Endothelial cell of hepatic sinusoid (primary cell): Measurements from ENCODE around the gene APEX1.

Experiments used
- in situ Hi-C: cut with HindIII; loops from 2 replicates; pipeline ENCODE4 v1.10.0; 2017; ENCODE audit warnings: low sequenced_read_pairs

APEX1 gene

DNA sequence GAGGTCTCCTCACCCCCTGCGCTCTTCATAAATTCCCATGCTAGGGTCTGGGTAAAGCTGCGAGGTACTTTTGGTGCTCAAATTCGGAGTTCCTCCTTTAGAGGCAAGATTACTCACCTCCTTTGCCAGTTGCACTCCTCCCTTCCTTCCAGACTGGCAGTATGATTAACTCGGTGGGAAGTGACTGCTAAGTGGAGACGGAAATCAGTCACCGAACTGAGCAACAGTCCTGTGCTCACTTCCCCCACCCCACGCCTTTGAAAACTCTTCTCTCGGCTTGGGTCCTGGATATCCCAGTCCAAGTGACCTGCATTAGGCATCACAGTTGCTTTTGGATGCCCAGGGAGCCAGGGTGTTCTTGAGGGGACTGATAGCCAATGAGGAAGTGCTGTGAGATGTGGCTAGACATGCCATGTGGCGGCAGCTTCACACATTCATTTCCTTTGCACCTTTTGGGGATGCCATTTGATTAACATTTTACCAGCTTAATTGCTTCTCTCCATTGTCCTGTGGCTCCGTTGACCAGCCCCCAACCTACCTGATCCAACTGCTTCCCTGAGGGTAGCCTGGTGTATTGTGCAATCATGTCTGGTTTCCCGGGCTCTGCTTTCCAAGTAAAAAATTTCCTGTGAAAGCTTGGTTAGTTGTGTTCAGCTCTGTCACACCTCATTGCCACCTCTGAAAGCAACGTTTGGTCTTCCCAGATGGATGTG is 15.0 kb downstream of the APEX1 start:
- in situ Hi-C loops = loop anchor here (5.0 kb wide), 2 partner anchors 73 to 77 kb away; no protein-coding TSS in a partner anchor

DNA sequence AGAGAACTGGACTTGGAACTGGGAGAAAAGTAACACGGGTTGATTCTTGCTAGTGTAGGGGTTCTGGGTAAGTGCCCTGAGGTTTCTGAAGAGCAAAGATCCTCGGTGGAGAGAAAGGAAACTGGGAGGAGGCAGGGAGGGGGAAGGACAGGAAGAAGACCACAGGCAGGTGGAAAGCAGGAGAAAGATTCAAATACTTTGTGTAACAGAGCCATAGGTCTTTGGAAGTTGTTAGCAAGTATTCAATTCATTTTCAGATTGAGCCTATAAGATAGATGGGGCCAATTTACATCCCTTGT is 15.5 kb downstream of the APEX1 start:
- in situ Hi-C loops = loop anchor here (5.0 kb wide), 2 partner anchors 73 to 77 kb away; no protein-coding TSS in a partner anchor

DNA sequence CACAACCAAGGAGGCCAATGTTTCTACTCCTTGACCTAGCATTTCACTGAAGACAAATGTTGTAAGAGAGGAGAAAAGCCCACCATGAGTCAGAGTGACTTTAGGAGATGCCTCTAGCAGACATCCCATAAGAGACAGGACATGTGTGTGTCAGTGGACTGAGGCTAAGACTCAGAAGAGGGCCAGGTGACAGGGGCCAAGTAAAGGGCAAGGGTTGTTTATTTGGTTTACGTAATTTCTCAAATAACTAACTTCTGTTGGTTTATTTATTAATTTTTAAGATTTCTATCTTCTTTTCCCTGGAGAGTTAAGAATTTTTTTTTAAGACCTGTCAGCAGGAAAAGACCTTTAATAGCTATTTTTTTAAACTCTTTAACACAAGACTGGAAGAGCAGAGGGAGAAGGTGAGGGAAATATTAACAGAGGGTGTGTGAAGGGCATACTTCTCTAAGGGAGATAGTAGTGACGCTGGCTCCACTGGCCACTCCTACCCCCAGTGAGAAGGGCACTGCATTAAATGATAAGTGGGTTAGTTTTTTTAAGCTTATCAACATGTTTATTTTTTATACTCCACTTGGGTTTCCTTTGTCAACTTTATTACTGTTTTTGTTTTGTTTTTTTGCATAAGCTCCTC is 17.6 kb downstream of the APEX1 start:
- in situ Hi-C loops = loop anchor here (5.0 kb wide), 2 partner anchors 75 kb away; no protein-coding TSS in a partner anchor

DNA sequence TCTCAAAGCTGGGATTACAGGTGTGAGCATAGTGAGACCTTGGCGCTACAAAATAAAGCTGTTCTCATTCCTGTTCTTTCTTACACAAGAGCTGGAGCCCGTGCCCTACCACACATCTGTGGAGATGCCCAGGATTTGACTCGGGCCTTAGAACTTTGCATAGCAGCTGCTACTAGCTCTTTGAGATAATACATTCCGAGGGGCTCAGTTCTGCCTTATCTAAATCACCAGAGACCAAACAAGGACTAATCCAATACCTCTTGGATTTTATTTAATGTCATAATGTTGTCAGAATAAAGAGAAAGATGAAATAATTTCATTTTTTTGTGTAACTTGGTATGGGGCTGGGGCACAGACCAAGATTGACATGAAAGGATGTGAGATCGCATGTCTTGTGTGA is 21.8 kb downstream of the APEX1 start:
- in situ Hi-C loops = no loop called here

DNA sequence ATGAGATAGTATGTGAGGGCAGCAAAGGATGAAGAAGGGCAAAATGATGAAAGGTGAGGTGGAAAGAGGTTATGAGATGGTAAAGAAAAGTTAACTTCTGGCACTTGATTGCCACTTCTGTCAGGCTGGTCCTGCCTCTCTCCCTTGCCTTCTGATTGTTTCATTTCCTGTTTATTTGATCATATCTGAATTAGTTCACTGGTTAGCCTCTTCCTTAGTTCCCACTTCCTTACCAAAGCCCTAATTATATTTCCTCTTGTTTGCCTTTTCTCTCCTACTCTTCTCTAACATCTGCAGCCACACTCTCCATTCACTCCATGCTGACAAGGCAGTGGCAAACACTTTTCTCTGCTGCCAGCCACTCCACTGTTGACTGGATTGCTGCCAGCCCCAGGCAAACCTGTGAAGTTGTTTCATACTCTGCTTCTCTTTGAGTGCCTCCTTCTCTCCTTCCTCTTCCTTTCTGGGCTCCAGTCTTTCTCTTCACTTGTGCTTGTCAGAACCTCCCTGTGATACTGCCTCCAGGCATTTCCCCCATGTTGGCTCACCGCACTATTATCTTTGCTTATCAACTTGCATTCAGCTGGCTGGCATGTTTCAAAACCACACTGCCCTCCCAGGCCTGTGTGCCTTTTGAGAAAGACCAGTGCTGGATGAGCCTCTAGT is 22.3 kb downstream of the APEX1 start:
- in situ Hi-C loops = no loop called here

DNA sequence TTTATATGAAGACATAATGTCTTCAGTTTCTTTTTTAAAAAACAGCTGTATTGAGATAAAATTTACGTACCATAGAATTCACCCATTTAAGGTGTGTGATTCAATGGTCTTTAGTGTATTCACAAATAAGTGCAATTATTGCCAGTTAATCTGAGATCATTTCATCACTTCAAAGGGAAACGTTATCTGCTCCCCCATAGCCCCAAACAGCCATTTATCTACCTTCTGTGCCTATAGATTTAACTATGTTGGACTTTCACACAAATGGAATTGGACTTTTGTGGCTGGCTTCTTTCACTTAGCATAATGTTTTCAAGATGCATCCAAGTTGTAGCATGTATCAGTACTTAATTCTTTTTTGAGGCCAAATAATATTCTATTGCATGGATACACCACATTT is 23.9 kb downstream of the APEX1 start:
- in situ Hi-C loops = no loop called here

DNA sequence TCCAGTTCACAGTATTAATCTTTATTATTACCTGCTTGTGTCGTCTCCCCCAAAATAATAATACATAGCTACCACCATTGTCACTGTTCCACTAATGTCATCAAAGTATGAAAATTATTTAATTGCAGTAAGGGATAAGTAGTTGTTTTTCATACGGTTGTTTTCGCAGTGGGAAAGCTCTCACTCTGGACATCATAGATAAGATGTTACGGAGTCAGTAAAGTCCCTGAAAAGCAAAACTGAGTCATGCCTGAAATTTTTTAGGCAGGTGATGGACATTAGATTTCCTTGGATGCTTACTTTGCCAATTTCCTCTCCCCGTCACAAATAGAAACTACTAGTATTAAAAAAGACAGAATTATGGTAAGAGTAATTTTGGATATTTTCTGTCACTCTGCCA is 27.4 kb downstream of the APEX1 start:
- in situ Hi-C loops = no loop called here

DNA sequence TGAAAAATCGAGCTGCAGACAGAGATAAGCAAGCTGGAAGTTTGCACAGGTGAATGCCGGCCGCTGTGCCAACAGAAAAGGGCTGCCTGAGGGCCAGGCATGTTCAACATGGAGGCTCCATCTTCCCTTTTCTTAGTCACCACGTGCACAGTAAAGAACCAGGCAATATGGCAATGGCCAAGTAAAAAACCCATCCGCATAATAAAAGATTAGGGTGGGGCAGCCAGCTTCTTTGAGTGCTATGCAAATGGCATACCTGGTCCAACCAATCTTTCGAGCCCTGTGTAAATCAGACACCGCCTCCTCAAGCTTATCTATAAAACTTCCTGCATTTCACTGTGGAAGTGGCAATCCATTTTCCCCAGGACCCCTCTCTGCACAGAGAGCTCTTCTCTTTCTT is 30.9 kb downstream of the APEX1 start:
- in situ Hi-C loops = no loop called here

DNA sequence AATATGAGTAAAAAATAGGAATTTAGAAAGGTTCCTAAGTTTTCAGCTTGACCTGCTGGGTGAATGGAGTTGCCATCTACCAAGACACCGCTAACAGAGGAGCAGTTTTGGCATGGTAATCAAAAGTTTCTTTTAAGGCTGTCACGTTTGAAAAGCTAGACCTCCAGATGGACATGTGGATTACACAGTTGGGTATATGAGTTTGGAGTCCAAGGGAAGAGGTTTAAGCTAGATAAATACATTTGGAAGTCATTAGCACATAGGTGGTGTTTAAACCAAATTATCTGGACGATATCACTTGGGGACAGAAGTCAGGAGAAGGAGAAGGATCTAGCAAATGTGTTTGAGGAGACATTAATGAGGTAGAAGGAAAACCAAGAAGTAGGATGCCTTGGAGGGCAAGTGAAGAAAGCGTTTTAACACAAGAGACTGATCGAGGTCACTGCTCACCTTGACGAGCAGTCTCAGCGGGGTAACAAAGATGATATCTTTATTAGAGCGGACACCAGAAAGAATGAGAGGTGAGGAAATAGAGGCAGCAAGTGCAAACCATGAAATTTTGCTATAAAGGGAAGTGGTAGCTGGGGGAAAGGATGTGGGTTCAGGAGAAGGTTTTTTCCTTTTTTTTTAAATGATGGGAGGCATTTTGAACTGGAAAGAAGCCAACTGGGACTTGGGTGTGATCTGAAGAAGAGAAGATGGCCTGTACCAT is 31.8 kb downstream of the APEX1 start:
- in situ Hi-C loops = no loop called here

DNA sequence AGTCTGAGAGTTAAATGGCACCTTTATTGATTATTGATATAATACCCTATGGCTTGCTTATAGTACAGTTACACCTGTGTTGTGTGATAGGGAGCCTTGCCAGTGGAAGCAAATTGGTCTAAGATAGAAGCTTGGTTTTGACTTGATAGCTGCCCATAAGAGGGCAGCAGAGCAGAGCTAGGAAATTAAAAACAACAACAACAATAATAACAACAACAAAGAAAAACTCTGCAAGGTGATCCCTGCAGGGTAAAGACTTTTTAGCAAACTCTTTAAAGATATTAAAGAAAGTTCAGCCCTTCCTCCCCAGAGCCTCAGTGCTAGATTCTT is 32.3 kb downstream of the APEX1 start:
- in situ Hi-C loops = no loop called here

DNA sequence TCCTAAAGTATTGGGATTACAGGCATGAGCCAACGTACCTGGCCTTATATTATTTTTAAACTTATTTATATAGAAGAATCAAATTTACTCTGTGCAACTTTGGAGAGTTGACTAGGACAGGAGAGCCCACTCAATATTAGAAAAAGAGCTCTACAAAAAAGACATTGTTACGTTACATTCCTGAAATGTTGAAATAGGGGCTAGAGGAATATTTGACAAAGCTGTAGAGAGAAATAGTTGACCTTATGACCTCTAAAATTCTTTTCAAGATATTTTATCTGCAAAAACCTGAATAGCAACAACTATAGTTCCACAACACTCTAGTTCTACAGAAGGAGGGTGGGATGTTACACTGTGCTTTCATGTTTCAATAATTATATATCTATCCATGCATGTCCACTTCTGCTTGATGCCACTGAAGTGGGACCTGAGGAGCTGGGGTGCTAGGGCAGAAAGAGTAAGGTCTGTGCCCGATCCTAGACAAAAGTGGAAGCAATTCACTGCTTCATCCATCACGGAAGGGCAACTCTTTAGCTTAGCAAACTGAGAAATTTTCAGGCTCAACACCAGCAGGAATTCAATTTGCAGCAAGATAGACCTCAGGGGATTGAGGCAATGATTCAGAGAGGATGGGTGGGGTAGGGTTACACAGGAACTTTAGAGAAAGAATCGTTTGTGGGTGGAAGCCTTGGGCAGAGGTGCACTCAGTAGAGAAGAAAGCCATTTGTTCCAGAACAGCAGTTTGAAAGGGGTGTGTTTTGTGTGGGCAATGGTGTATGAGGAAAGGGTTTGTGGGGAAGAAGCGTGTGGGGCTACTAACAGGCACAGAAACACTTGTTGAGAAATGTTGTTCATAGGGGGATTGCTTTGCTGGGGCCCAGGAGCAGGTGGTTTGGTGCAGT is 34.3 kb downstream of the APEX1 start:
- in situ Hi-C loops = no loop called here

DNA sequence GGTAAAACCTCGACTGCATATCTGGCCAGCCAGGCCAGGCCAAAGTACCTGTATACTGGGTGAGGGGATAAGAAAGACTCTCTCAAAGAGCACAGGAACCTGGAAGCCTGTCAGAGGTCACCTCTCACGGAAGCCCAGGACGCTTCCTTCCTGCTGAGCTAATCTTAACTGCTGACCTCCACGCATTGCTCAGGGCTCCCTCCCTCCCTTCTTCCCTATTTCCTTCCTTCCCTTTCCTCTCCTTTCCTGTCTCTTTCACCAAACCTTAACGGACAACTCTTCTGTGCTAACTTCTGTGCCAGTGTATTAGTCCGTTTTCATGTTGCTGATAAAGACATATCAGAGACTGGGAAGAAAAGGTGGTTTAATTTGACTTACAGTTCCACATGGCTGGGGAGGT is 35.5 kb downstream of the APEX1 start:
- in situ Hi-C loops = no loop called here

DNA sequence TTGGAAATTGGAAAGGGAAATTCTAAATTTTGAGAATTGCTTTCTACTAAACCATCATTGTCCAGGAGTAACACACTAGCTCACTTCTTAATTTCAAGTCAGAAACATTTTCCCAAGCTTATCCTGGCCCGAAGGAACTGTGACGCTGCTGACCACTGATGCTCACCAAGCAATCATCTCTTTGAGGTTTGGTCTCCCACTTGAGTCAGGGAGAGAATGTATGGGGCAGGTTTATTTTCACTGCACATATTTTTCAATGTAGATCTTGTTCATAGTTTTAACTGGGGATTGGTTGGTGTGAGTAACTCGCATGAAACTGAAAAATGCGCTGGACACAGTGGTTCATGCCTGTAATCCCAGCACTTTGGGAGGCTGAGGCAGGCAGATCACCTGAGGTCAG is 37.5 kb downstream of the APEX1 start:
- in situ Hi-C loops = no loop called here

DNA sequence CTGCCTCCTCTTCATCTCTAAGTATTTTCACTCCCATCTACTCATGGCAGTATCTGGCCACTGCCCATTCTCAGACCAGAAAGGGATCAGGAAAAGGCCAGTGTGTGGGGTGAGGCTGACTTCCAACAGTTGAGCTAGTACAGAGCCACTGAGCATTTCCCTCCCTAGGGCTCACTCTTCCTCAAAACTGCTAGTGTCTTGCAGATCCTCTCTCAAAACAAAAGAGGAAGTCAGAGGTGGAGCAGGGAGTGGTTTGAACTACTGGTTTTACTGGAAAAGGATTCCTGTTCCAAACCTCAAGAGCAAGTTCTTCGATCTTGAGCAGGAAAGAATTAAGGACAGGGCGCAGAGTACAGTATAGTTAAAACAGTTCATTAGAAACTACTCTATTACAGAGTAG is 38.6 kb downstream of the APEX1 start:
- in situ Hi-C loops = no loop called here

DNA sequence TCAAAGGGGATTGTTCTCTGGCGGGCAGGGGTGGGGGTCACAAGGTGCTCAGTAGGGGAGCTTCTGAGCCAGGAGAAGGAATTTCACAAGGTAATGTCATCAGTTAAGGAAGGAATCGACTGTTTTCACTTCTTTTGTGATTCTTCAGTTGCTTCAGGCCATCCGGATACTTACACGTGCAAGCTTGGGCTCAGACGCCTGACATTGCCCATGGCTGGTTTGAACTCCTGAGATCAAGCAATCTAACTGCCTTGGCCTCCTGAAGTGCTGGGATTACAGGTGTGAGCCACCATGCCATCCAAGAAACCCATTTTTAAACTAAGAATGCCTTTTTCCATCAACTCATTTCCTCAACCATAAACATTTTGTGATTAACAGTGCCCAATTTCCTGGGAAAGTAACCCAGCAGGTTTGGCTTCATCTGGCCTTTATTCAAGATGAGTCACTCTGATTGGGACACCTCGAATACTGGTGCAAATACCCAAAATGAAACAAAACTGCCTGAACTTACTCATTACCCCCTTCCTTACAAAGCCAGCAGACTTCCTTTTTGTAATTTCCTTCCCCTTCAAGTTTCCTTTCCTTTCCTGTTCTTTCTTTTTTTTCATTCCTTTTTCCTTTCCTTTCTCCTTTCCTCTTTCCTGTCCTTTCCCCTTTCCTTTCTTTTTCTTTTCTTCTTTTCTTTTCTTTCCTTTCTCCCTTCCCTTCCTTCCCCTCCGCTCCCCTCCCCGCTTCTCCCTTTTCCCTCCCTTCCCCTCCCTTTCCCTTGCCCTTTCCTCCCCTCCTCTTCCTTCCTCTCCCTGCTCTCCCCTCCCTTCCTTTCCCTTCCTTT is 40.1 kb downstream of the APEX1 start:
- in situ Hi-C loops = no loop called here

DNA sequence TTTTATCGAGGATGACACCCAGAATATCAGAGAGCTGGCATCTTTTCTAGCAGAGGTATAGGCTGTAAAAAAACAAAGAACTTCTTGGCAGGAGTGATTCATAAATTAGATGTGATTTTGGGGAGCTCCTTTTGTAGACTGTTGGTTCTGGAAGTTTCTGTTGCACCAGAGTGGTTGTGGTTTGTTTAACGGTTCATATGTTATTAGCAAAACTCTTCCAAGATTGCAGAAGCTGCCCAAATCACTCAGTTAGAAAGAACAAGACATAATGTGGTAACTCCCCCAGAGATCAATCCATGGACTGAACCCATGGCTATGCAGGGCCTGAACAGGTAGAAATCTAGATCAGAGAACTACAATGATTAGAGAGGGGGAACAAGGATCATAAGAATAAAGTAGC is 43.6 kb downstream of the APEX1 start:
- in situ Hi-C loops = no loop called here

DNA sequence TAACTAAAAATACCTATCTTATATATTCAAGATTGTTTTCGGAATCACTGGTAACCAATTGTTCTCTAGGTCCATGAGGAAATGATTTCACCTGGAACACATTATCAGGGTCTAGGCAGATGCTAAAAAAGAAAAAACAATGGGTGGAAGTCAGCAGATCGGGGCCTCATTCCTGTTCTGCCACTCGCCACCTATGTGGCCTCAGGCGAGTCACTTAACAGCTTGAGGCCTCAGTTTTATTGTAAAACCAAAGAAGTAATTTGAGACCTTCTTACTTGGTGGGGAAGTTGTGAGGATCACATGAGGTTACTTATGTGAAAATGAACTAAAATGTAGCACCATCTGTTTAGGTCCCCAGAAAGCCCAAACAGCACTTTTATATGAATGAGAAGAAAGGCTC is 44.1 kb downstream of the APEX1 start:
- in situ Hi-C loops = no loop called here

DNA sequence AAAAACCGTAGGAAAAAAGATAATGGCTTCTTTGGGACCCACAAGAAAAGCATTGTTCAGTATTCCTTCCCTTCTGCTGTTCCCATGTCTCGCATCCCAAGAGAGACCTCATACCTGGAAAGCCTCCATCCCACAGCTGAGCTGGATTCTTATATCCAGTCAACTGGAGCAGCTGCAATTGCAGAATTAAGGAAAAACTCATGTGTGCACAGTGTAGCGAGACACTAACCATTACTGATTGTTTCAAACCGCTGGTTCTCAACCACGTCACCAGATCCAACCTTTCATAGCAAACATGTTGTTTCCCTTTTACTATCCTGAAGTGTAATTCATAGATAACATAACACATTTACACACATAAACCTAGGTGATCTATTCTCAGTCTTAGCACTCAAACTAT is 44.9 kb downstream of the APEX1 start:
- in situ Hi-C loops = no loop called here

DNA sequence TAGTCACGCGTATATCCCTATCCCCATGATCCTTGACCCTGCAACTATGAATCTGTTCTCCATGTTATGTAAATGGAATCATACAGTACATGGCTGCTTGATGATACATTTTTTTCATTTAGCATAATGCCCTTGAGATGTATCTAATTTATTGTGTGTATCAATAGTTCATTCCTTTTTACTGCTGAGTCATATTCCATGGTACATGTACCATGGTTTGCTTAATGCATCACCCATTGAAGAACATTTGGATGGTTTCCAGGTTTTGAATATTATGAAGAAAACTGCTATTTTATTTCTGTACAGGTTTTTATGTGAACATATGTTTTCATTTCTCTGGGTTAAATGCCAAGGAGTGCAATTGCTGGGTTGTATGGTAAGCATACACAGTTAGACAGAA is 46.3 kb downstream of the APEX1 start:
- in situ Hi-C loops = no loop called here

DNA sequence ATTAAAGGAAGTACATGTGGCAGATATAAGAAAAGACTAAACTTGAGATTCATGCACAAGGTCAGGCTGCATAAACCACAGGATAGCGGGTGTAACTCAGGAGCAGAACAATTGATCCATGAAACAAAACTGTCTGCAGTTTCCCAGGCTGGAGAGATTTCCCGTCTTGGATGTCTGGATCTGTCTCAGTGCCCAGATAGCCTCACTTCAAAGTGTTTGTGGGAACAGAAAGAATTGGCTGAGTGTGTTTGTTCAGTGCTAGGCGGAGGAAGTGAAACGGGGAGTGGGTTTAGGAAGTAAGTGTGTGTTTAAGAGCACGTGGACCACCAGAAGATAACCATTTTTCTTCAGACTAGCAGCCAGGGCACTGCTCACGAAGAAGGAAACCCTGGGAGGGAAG is 48.9 kb downstream of the APEX1 start:
- in situ Hi-C loops = no loop called here
